GM18498 (cell line): Measurements from ENCODE around the gene ITIH3.
"Not testable (repeated sequence)": the region's sequence is repeated elsewhere in the genome, so short reads cannot be mapped to it uniquely, and the experiment has no call there.

Experiments used
- ATAC-seq: cut with Tn5 transposase; IDR thresholded peaks from one replicate; pipeline ENCODE4 v1.9.1; 2021; ENCODE audit warnings: mild to moderate bottlenecking, moderate library complexity; ENCODE audit not compliant: unreplicated experiment

ITIH3 gene, protein sequence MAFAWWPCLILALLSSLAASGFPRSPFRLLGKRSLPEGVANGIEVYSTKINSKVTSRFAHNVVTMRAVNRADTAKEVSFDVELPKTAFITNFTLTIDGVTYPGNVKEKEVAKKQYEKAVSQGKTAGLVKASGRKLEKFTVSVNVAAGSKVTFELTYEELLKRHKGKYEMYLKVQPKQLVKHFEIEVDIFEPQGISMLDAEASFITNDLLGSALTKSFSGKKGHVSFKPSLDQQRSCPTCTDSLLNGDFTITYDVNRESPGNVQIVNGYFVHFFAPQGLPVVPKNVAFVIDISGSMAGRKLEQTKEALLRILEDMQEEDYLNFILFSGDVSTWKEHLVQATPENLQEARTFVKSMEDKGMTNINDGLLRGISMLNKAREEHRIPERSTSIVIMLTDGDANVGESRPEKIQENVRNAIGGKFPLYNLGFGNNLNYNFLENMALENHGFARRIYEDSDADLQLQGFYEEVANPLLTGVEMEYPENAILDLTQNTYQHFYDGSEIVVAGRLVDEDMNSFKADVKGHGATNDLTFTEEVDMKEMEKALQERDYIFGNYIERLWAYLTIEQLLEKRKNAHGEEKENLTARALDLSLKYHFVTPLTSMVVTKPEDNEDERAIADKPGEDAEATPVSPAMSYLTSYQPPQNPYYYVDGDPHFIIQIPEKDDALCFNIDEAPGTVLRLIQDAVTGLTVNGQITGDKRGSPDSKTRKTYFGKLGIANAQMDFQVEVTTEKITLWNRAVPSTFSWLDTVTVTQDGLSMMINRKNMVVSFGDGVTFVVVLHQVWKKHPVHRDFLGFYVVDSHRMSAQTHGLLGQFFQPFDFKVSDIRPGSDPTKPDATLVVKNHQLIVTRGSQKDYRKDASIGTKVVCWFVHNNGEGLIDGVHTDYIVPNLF

DNA sequence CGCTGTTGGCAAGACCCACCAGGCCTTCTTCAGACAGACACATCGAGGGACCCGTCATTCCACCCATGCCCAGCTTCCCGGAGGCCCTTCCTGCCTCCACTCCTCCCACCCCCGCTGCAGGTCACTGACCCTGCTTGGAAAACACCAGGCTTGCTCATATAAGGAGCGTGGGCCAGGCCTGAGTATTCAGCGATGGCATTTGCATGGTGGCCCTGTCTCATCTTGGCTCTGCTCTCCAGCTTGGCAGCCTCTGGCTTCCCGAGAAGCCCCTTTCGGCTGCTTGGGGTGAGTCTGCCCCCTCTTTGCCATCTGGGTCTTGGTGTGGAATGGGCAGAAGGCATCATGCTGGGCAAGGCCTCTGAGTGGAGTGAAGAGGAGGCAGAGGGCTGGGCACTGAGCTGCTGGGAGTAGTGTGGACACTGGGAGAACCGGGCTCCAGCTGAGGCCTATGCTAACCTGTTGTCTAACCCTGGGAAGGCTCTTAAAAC is at the start of gene ITIH3:
TSS of gene ITIH3 (plus strand) at position 185 of the 488 bp plus-strand sequence. CDS start at position 193, 8 bp downstream.
- ATAC-seq = no peak

DNA sequence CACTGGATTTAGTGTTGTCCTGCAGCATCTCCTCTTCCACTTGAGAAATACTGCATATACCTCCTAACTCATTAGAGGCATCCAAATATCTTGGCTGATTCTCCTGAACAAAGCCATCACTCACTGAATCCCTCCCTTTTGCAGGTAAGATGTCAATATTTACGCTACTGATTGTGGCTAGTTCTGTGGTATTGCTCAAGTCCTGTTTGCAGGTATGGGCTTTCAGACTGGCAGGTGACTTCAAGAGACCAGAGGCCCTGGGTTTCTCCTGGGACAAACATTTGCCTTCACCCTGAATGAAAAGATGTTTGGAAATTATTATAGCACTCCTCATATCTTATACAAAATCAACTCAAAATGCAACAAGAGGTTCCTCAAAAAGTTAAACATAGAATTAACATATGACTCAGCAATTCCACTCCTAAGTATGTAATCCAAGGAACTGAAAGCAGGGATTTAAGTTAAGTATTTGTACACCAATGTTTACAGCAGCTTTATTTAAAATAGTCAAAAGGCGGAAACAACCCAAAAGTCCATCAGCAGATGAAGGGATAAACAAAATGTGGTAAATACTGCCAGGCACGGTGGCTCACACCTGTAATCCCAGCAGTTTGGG is 42.4 kb upstream of the ITIH3 start:
- ATAC-seq = no peak

DNA sequence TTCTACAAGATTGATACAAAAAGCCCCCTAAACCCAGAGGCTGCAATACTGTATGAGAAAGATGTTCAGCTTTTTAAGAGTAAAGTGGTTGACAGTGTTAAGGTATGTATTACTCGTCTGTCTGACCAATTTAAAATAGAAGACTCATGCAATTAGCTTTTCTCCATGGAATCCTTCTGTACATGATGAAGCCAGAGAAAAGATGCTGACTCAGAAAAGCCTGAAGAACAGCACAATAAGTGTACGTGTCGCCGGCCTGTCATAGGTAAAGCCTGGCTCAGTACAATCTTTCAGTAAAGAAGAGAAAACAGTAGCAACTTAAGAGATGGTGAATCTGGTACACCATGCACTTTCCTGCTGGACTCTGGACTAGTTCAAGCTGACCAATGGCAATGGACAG is 40.2 kb upstream of the ITIH3 start:
- no peak for ATAC-seq

DNA sequence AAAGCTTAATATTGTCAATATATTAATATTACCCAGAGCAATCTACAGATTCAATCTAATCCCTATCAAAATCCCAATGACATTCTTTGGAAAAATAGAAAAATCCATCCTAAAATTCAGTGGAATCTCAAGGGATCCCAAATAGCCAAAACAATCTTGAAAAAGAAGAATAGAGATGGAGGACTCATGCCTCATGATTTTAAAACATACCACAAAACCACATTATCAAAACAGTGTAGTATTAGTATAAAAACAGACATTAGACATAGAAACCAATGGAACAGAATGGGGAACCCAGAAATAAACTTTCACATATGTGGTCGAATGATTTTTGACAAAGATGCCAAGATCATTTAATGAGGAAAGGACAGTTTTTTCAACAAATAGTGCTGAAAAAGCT is 38.5 kb upstream of the ITIH3 start:
- ATAC-seq = no peak

DNA sequence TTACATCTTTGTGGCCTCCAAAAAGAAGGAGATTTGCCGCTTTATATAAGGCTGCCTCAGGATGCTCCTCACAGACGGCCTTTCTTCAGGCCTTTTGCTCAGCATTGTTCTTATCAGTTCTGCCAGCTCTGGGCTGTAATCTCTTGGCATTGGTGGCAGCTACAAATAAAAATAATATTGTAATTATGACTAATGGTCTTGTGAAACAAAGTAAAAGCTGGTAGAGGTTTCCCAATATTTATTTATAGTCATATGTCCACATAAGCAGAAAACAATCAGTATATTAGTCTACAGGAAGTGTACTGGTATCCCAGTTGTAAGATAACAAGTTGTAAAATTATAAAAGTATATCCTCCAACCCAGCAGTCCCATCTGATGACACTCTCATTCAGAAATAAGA is 31.1 kb upstream of the ITIH3 start:
- ATAC-seq = no peak

DNA sequence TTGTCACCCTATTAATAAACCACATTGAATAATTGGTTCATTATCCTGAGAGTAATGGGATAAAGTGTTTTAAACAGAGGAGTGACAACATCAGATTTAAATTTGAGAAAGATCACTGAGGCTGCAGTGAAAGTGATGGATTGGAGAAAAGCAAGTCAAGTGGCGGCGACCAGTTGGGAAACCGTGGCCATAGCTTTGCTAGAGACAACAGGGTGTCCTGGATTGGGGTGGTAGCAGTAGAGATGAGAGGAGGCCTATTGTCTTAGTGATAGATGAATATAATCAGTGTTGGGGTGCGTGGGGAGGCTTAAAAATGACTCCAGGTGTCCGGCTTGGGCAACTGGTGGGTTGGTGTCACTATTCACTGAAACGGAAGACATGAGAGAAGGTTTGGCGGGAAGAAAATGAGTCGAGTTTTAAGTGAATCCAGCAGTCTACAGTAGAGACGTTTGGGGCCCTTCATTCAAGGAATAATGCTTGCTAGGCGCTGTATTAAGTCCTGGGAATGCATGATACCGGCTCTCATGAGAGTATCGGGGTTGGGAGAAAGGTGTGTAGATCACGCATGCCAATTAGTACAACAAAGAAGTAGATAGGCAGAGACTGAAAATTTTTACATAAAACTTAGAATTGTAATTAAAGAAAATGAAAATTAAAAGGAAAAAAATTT is 24.7 kb upstream of the ITIH3 start:
- no peak for ATAC-seq

DNA sequence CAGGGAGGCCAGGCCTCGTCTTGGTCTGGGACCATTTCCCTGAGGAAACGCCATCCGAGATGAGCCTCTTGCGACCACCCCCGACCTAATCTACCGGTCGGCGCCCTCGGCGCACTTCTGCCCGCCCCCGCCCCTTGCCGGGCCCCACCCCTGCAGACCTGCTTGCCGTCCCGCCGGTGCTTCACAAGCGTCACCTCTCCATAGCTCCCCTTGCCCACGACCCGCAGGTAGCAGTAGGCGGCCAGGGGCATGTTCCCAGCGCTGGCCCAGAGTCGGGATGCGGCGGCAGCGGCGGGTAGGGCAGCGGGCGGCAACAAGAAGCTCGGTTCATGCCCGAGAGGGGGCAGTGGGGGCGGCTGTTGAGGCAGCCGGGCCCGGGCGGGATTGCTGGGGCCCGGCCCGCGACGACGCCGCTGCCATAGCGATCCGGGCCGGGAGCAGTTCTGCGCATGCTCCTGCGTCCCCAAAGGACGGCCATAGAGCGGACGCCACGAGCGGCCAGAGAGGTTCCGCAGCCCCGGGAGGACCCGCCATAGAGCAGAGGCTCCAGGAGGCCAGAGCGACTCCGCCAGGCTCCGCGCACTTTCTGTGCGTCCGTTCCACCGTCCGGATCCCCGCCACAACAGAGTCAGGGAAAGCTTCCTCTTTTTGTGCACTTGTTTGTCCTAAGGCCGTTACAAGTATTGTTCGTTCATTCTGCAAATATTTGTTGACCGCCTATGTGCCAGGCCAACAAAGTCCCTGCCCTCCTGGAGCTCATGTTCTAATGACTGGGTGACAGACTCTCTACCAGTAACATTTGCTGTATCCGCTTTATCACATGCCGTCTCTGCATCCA is 23.9 kb upstream of the ITIH3 start, which contains the start of gene NEK4:
TSS of gene NEK4 (minus strand) at position 445 of the 838 bp plus-strand sequence. CDS start at position 251, 194 bp downstream.
- peak; percentile 96 for ATAC-seq

DNA sequence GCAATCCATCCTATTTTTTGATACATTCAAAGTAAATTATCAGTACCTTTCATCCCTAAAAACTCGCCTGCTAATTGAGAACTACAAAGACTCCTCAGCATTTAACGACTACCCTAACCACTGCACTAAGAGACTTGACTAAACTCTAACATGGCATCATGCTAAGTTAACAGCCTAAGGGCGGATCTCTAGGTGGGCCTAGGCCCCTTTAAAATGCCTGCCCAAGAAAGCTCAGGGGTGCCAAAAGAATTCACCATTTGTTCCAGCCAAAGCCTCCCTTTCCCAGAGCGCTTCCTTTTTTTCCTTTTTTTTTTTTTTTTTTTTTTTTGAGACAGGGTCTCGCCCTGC is 23.3 kb upstream of the ITIH3 start:
- peak; percentile 19 for ATAC-seq

DNA sequence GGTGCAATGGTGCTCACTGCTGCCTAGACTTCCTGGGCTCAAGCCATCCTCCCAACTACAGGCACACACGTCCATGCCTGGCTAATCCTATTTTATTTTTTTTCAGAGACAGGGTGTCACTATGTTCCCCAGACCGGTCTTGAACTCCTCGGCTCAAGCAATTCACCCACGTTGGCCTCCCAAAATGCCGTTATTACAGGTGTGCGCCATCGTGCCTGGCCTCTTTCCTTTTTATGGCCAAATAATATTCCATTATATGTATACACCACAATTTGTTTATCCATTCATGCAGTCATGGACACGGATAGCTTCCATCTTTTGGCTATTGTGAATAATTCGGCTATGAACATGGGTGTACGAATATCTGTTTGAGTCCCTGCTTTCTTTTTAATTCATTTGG is 22.9 kb upstream of the ITIH3 start:
- no peak for ATAC-seq

DNA sequence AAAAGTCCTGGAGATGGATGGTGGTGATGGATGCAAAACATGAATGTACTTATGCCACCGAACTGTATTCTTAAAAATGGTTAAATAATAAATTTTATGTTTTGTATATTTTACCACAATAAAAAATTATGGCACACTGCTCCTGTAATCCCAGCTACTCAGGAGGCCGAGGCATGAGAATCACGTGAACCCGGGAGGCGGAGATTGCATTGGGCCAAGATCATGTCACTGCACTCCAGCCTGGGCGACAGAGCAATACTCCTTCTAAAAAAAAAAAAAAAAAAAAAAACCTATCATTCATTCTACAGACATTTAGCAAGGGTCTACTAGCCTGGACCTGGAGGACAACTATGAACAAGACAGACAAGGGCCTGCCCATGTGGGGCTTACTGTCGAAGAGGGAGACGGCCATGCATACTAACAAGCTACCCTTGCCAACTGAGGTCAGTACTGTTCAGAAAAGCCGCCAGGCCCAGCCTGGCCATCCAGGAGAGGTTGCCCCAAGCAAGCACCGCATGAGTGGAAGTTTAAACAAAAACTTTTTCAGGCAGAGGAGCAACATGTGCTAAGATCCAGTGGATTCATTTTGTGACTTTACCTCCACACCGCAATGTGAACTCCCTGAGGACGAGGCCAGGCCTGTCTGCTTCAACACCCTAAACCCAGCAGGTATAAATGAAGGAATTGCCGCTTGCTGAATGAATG is 21.1 kb upstream of the ITIH3 start:
- no peak for ATAC-seq

DNA sequence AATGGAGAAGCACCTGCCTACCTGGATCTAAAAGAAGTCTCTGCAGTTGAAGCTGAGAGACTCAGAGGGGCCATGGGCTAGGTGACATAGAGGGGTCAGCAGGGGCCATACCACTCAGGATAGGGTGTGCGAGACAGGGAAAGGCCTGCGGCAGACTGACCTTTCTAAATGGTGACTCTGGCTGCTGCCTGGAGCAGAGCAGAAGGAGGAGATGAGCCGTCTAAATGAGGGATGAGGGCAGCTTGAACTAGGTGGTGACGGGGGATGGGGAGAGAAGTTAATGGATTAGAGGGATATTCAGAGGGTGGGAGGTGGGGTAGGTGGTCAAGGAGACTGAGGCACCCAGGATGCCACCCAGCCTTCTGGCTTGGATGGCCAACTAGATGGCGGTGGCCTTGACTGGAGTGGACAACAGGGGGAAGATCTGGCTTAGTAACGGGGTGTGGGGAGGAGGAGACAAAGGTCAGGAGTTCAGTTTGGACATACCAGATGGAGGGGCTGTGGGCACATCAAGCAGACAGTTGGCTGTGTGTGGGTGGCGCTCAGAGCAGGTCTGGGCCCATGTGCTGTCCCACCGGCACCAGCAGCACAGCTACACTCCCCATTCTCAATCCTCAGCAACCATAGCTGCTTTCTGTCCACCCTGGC is 20.4 kb upstream of the ITIH3 start:
- no peak for ATAC-seq

DNA sequence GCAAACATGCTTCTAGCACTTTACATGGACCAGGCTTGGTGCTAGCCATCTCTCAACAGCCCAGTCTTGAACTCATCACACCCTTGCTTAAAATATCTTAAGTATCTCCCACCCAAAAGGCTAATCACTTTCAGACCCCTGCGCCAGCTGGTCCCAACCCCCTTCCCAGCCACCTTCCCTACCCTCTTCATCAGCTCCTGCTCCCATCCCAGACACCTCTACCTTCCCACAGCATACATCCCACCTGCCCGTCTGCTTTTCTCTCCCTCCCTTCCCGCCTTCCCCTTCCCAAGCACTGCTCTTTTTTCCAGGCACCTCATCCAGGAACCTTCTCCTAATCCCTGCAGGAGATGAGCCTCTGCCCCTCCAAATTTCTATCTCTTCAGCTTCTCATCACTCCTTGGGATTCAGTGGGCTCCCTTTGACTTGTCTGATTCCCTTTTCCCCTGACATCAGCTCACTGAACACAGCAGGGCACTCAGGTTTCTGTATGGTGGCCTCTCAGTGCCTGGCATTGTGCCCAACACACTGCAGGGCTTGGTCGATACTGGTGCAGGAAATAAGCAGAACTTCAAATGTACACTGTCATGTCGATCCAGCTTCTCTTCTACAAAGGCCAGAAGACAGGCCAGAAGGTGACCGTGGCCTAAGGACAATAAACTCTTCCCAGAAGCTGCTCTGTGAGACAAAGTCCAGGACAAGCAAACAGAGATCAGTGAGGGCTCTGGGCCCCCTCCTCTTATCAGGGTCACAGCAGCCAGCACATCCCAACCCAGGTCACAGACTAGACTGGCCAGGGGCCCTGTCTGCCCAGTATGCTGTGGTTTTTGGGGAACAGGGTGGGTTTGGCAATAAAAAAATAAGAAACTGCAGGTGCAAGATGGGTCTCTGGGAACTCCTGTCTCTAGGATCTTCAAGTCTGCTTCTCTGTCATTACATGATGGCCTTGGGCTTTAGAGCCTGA is 19.4 kb upstream of the ITIH3 start:
- ATAC-seq = no peak

DNA sequence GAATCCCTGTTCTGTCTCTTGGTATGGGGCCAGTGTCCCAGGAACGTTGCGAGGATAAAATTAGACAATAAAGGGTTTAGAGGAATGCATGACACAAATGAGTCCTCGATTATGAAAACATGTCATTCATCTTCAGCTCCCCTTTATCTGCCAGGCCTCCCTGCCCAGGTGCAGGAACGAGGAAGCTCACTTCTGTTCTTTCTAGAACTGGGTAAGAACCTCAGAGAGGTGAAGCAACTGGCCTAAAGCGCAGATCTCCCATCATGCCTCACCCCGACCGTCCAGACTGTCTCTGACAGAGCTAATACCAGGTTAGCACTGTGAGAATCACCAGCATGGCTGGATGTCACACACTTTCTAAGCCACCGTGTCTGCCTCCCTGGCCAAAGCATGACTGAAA is 18.7 kb upstream of the ITIH3 start:
- no peak for ATAC-seq

DNA sequence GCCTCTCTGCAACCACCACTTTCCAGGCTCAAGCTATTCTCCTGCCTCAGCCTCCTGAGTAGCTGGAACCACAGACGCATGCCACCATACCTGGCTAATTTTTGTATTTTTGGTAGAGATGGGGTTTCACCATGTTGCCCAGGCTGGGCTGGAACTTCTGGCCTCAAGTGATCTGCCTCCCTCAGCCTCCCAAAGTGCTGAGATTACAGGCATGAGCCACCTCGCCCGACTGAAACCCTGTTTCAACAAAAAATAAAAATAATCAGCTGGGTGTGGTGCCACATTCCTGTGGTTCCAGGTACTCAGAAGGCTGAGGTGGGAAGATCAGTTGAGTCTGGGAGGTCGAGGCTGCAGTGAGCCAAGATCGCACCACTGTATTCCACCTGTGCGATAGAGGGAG is 18.1 kb upstream of the ITIH3 start:
- ATAC-seq = not testable (repeated sequence)

DNA sequence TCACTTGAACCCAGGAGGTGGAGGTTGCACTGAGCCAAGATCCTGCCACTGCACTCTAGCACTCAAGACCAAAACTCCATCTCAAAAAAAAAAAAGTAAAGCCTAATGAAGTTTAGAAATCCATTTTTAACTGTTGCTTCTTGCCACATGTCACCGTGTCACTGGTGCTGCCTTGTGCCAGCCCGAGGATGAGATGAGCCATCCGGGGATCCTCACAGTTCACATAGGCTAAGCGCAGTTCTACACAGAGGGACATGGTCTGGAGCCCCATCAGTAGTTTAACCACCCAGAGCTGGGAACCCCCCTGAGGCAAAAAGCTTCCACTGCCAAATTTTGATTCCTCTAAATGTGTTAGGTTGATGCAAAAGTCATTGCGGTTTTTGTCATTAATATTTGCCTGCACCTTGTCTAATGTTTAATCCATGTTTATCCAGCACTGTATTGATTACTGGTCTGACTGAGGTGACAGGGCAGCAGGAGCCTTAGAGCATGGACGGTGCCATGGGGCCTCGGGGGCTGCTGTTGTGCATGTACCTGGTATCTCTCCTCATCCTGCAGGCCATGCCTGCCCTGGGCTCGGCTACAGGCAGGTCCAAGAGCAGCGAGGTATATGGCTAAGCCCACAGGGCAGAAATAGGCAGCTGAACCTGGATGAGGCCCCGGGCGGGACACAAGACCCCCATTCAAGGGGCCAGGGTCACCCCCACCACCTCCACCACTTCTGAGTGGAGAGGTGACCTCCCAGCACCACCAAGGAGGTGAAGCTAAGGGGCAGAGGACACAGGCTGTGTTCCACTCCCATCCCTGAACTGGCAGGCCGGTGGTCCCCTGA is 17.3 kb upstream of the ITIH3 start, which contains the start of gene ITIH1:
TSS of gene ITIH1 (plus strand) at position 473 of the 832 bp plus-strand sequence. CDS start at position 490, 17 bp downstream.
- no peak for ATAC-seq

DNA sequence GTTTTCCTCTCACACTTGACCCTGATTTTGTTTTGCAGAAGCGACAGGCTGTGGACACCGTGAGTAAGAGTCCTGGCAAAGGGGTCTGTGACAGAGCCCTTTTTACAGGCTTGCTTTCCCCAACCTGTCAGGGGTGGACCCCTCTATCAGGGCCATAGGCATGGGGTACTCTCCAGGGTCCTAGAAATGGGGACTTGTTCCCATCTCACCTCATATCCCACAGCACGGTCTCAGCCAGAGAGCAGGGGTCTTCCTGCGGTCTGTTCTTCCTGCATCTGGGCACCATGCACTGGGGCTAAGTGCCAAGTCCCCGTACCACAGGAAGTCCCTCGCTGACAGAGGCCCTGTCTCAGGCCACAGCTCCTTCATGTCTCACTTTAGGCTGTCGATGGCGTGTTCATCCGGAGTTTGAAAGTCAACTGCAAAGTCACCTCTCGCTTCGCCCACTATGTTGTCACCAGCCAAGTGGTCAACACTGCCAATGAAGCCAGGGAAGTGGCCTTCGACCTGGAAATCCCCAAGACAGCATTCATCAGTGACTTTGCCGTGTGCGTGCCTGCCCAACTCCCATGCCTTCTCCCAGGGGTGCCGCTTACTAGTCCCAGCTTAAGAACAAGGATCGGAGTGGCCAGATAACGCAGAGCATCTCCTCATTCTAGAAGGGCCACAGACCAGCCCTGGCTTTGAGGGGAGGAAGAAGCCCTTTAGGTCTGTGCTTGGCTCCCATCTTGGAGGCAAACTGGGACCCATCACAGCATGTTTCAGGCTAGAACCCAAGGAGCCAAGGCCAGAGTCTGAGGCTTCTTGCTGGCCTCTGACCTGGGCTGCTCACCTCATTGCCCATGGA is 16.4 kb upstream of the ITIH3 start:
- ATAC-seq = no peak
